H9 (cell line): ENCODE data around the gene SYNGR1. TPM values are rescaled to one million over a fixed set of nuclear protein-coding genes. Genes with fewer than 3 reads are reported as not detected.

Experiments
- DNase-seq: peaks from one replicate; pipeline ENCODE4 v3.0.0-alpha.2; 2017
- H2AFZ ChIP-seq: one replicate; pipeline ENCODE4 v1.6.1; 2013; ENCODE audit warnings: mild to moderate bottlenecking, low read length, control low read depth, moderate library complexity
- H2AK5ac ChIP-seq: 2 replicates; pipeline ENCODE4 v1.6.1; 2013; ENCODE audit warnings: low read length, control low read depth, mixed read lengths; ENCODE audit not compliant: insufficient read length
- H2BK120ac ChIP-seq: one replicate; pipeline ENCODE4 v1.6.1; 2013; ENCODE audit warnings: low read depth, mild to moderate bottlenecking, low read length, control low read depth, inconsistent platforms; ENCODE audit not compliant: poor library complexity, severe bottlenecking
- H2BK12ac ChIP-seq: 2 replicates; pipeline ENCODE4 v1.6.1; 2013; ENCODE audit warnings: low read length, control low read depth, mixed read lengths, low read depth; ENCODE audit not compliant: insufficient read length
- H2BK15ac ChIP-seq: 2 replicates; pipeline ENCODE4 v1.6.1; 2013; ENCODE audit warnings: low read depth, low read length, control low read depth
- H2BK20ac ChIP-seq: one replicate; pipeline ENCODE4 v1.6.1; 2013; ENCODE audit warnings: low read depth, mild to moderate bottlenecking, low read length, control low read depth, inconsistent platforms; ENCODE audit not compliant: poor library complexity, severe bottlenecking
- H2BK5ac ChIP-seq: 2 replicates; pipeline ENCODE4 v1.6.1; 2013; ENCODE audit warnings: low read length, control low read depth, mixed read lengths; ENCODE audit not compliant: insufficient read length
- H3K14ac ChIP-seq: 2 replicates; pipeline ENCODE4 v1.6.1; 2013; ENCODE audit warnings: low read length, control low read depth; ENCODE audit not compliant: insufficient read depth
- H3K18ac ChIP-seq: 2 replicates; pipeline ENCODE4 v1.6.1; 2013; ENCODE audit warnings: low read depth, mild to moderate bottlenecking, mixed read lengths, low read length, control low read depth; ENCODE audit not compliant: insufficient read length
- H3K23ac ChIP-seq: 2 replicates; pipeline ENCODE4 v1.6.1; 2013; ENCODE audit warnings: low read length, control low read depth, mixed read lengths, low read depth; ENCODE audit not compliant: insufficient read length
- H3K23me2 ChIP-seq: 2 replicates; pipeline ENCODE4 v1.6.1; 2013; ENCODE audit warnings: low read depth, mild to moderate bottlenecking, mixed read lengths, low read length, control low read depth; ENCODE audit not compliant: insufficient read length, poor library complexity, severe bottlenecking
- H3K27ac ChIP-seq: 2 replicates; pipeline ENCODE4 v1.5.1; 2013; ENCODE audit warnings: low read length, control low read depth, mixed read lengths, low read depth; ENCODE audit not compliant: insufficient read length
- H3K27me3 ChIP-seq: 2 replicates; pipeline ENCODE4 v1.6.1; 2013; ENCODE audit warnings: low read length, control low read depth, inconsistent platforms; ENCODE audit not compliant: insufficient read depth
- H3K4ac ChIP-seq: 2 replicates; pipeline ENCODE4 v1.6.1; 2013; ENCODE audit warnings: low read depth, mild to moderate bottlenecking, control low read depth, inconsistent platforms, low read length, moderate library complexity
- H3K4me1 ChIP-seq: 2 replicates; pipeline ENCODE4 v1.6.1; 2013; ENCODE audit warnings: low read length, control low read depth, inconsistent platforms; ENCODE audit not compliant: insufficient read depth
- H3K4me2 ChIP-seq: 2 replicates; pipeline ENCODE4 v1.6.1; 2013; ENCODE audit warnings: low read length, control low read depth, mixed read lengths; ENCODE audit not compliant: insufficient read length, insufficient read depth
- H3K56ac ChIP-seq: 2 replicates; pipeline ENCODE4 v1.6.1; 2013; ENCODE audit warnings: low read depth, mild to moderate bottlenecking, mixed read lengths, low read length, control low read depth; ENCODE audit not compliant: insufficient read length
- H3K79me1 ChIP-seq: 2 replicates; pipeline ENCODE4 v1.6.1; 2013; ENCODE audit warnings: low read depth, mild to moderate bottlenecking, moderate library complexity, low read length, control low read depth, inconsistent platforms; ENCODE audit not compliant: insufficient read depth, poor library complexity, severe bottlenecking
- H3K79me2 ChIP-seq: 2 replicates; pipeline ENCODE4 v1.6.1; 2013; ENCODE audit warnings: low read length, control low read depth, inconsistent platforms; ENCODE audit not compliant: insufficient read depth
- H3K9ac ChIP-seq: 2 replicates; pipeline ENCODE4 v1.6.1; 2013; ENCODE audit warnings: low read length, control low read depth, mixed read lengths; ENCODE audit not compliant: insufficient read length; ENCODE audit errors: extremely low read depth
- H3K9me3 ChIP-seq: one replicate; pipeline ENCODE4 v1.6.1; 2013; ENCODE audit warnings: low read depth, low read length, inconsistent platforms; ENCODE audit not compliant: control insufficient read depth
- H3T11ph ChIP-seq: one replicate; pipeline ENCODE4 v1.6.1; 2013; ENCODE audit warnings: mild to moderate bottlenecking, low read length, control low read depth, inconsistent platforms
- H4K20me1 ChIP-seq: one replicate; pipeline ENCODE4 v1.6.1; 2013; ENCODE audit not compliant: control insufficient read depth, insufficient read length, insufficient read depth
- H4K5ac ChIP-seq: 2 replicates; pipeline ENCODE4 v1.6.1; 2013; ENCODE audit warnings: low read depth, mild to moderate bottlenecking, mixed read lengths, low read length, control low read depth; ENCODE audit not compliant: insufficient read length
- H4K8ac ChIP-seq: replicated peaks from 2 replicates; pipeline ENCODE4 v1.6.1; 2013; ENCODE audit warnings: low read length, control low read depth, mixed read lengths, low read depth; ENCODE audit not compliant: insufficient read length
- H4K91ac ChIP-seq: 2 replicates; pipeline ENCODE4 v1.6.1; 2013; ENCODE audit warnings: low read depth, mild to moderate bottlenecking, moderate library complexity, mixed read lengths, low read length, control low read depth; ENCODE audit not compliant: insufficient read length
- H3K27ac Mint-ChIP-seq, 3 experiments: 2 replicates in 2 of 3; 3 replicates in 1 of 3; pipeline ENCODE4 v1.8.0; 2020 to 2021; ENCODE audit warnings: mixed read lengths in 3 of 3, mild to moderate bottlenecking in 1 of 3, moderate library complexity in 1 of 3
- H3K27me3 Mint-ChIP-seq: 2 replicates; pipeline ENCODE4 v1.8.0; 2021; ENCODE audit warnings: low read depth, mild to moderate bottlenecking, moderate library complexity, mixed read lengths
- H3K36me3 Mint-ChIP-seq, 3 experiments: 2 replicates in 2 of 3; 3 replicates in 1 of 3; pipeline ENCODE4 v1.8.0; 2020 to 2021; ENCODE audit warnings: low read depth in 3 of 3, mixed read lengths in 3 of 3; ENCODE audit not compliant: insufficient read depth in 1 of 3
- H3K4me1 Mint-ChIP-seq, 2 experiments: 2 replicates each; pipeline ENCODE4 v1.8.0; 2020; ENCODE audit warnings: mixed read lengths in 2 of 2
- H3K4me3 Mint-ChIP-seq, 2 experiments: 2 replicates in 1 of 2; 3 replicates in 1 of 2; pipeline ENCODE4 v1.8.0; 2020 to 2021; ENCODE audit warnings: mild to moderate bottlenecking in 2 of 2, mixed read lengths in 2 of 2, moderate library complexity in 1 of 2
- H3K9me3 Mint-ChIP-seq, 2 experiments: 2 replicates in 1 of 2; 3 replicates in 1 of 2; pipeline ENCODE4 v1.8.0; 2020; ENCODE audit warnings: mild to moderate bottlenecking in 2 of 2, mixed read lengths in 2 of 2, moderate library complexity in 1 of 2
- CTCF ChIP-seq: fragments of 200-600 bp; sonication (generic); conservative IDR thresholded peaks from 3 replicates; pipeline ENCODE4 v1.8.0; 2021; ENCODE audit warnings: antibody characterized with exemption, mild to moderate bottlenecking
- WGBS: extraction: QIAGEN DNeasy Blood & Tissue Kit; methylation state at CpG from one replicate; pipeline ENCODE4 v1.1.7; 2013; ENCODE audit warnings: missing lambda C conversion rate, low lambda C conversion rate, mixed read lengths; ENCODE audit not compliant: insufficient read length; ENCODE audit errors: extremely low coverage; 5-methylcytosine and 5-hydroxymethylcytosine counted together
- total RNA-seq: library from RNA; stranded (reverse); gene quantifications from 2 replicates; pipeline ENCODE4 v1.2.1, GENCODE V29; 2021

The SYNGR1 gene
- total RNA-seq, 1 experiment from 2014 or later, result 13.2 TPM

GRCh38 chr22:39309881-39310714, 39.7 kb upstream of the SYNGR1 start:
- Histone ChIP-seq H2AFZ (no peak overlapping the region), H2BK15ac (no peak overlapping the region), H2BK12ac (no peak overlapping the region), H2BK5ac (no peak overlapping the region), H2AK5ac (no peak overlapping the region), H3K9ac (no peak overlapping the region), H4K20me1 (peaks cover 7% of the 10 kb centered on the region), H3K56ac (no peak overlapping the region), H3K4me2 (no peak overlapping the region), H3K27ac (no peak overlapping the region), H2BK20ac (no peak overlapping the region), H3K23me2 (no peaks in the 10 kb centered on the region), H3K4me1 (peaks cover 2% of the 10 kb centered on the region; the same call in 1 of the 2 replicates), H4K8ac (no peak overlapping the region), H4K91ac (no peak overlapping the region), H3K18ac (no peak overlapping the region), H3T11ph (no peak overlapping the region), H4K5ac (no peak overlapping the region), H3K27me3 (no peaks in the 10 kb centered on the region), H3K79me2 (no peaks in the 10 kb centered on the region), H3K9me3 (no peaks in the 10 kb centered on the region), H3K79me1 (no peaks in the 10 kb centered on the region), H2BK120ac (no peak overlapping the region), H3K23ac (no peak overlapping the region), H3K4ac (no peak overlapping the region), H3K14ac (no peak overlapping the region)
- H3K4me1 Mint-ChIP-seq, result peaks cover 32 to 39% of the 10 kb centered on the region in 2 experiments
- peaks cover 11% of the 10 kb centered on the region; the same call in 1 of the 2 replicates for H3K27me3 Mint-ChIP-seq
- peaks cover 51 to 88% (median 63%) of the 10 kb centered on the region in 3 experiments for H3K36me3 Mint-ChIP-seq
- peak overlapping the region in 1 of 2 experiments; percentile 69; a peak in 1 of 5 replicates for H3K4me3 Mint-ChIP-seq
- no peak for TF ChIP-seq CTCF
- WGBS, result no CpG with 5 or more reads among the region's 16 CpGs
- H3K27ac Mint-ChIP-seq, result peak overlapping the region; percentile 82 to 97 (median 94)
- no peak for DNase-seq
- no peaks in the 10 kb centered on the region for H3K9me3 Mint-ChIP-seq
